ENCODE results near the gene LRBA. TPM values are rescaled to one million over a fixed set of nuclear protein-coding genes. Genes with fewer than 3 reads are reported as not detected.

LRBA gene
- total and polyA plus RNA-seq, 9 of the 15 experiments (the other 6 are each of a cell fraction or from before 2014, with no cell fraction given), result 24.2 to 88.7 (median 59.7) TPM

- no peak for TF ChIP-seq CHD7 (IDR thresholded peaks at IDR 0.05; ENCODE audit: low read depth, low read length)
- TF ChIP-seq VEZF1 (CRISPR knock-in tag; IDR thresholded peaks at IDR 0.05), result peak; percentile 86
- no peak; the same call in 1 of the 2 replicates for TF ChIP-seq FOXP4 (CRISPR knock-in tag; IDR thresholded peaks at IDR 0.05; ENCODE audit: borderline replicate concordance)
- TF ChIP-seq RFX5 (IDR thresholded peaks at IDR 0.05; ENCODE audit: low read depth, low read length), result no peak
- no peak for TF ChIP-seq KLF6 (CRISPR knock-in tag; IDR thresholded peaks at IDR 0.05; ENCODE audit: borderline replicate concordance)
- TF ChIP-seq DMBX1 (CRISPR knock-in tag; IDR thresholded peaks at IDR 0.05; ENCODE audit: borderline replicate concordance), result peak; percentile 79
- TF ChIP-seq E2F8 (IDR thresholded peaks at IDR 0.05; ENCODE audit: low read depth, partially characterized antibody), result no peak
Measured at GRCh38 chr4:151015459-151016347, 619 bp upstream of the LRBA start (continued).

Measured in K562 (cell line).